Duodenal mucosa (tissue), 2 donors: Measurements from ENCODE around the gene LRCH4.
A peak's percentile ranks its signal among the peaks of the same experiment; 100 is the strongest.

Source experiments
- H3K27ac ChIP-seq: one replicate; pipeline ENCODE4 v1.7.0; 2013; ENCODE audit warnings: low read depth, low read length
- H3K27me3 ChIP-seq, 2 donors: one replicate each; pipeline ENCODE4 v1.7.0; 2013; ENCODE audit warnings: low read length in 2 of 2, control low read depth in 1 of 2; ENCODE audit not compliant: insufficient read depth in 2 of 2, control insufficient read depth in 1 of 2
- H3K36me3 ChIP-seq, 2 donors: one replicate each; pipeline ENCODE4 v1.7.0; 2013; ENCODE audit warnings: low read length in 2 of 2, control low read depth in 1 of 2; ENCODE audit not compliant: insufficient read depth in 2 of 2, control insufficient read depth in 1 of 2
- H3K4me1 ChIP-seq, 2 donors: one replicate each; pipeline ENCODE4 v1.7.0; 2013; ENCODE audit warnings: low read length in 2 of 2, control low read depth in 1 of 2; ENCODE audit not compliant: insufficient read depth in 2 of 2, control insufficient read depth in 1 of 2
- H3K4me3 ChIP-seq, 2 donors: one replicate each; pipeline ENCODE4 v1.7.0; 2013; ENCODE audit warnings: low read length in 2 of 2, low read depth in 1 of 2
- H3K9ac ChIP-seq, 2 donors: one replicate each; pipeline ENCODE4 v1.7.0; 2013; ENCODE audit warnings: low read length in 2 of 2, low read depth in 1 of 2
- H3K9me3 ChIP-seq, 2 donors: one replicate each; pipeline ENCODE4 v1.7.0; 2013; ENCODE audit warnings: low read length in 2 of 2, control low read depth in 1 of 2; ENCODE audit not compliant: control insufficient read depth in 1 of 2

The LRCH4 gene

DNA sequence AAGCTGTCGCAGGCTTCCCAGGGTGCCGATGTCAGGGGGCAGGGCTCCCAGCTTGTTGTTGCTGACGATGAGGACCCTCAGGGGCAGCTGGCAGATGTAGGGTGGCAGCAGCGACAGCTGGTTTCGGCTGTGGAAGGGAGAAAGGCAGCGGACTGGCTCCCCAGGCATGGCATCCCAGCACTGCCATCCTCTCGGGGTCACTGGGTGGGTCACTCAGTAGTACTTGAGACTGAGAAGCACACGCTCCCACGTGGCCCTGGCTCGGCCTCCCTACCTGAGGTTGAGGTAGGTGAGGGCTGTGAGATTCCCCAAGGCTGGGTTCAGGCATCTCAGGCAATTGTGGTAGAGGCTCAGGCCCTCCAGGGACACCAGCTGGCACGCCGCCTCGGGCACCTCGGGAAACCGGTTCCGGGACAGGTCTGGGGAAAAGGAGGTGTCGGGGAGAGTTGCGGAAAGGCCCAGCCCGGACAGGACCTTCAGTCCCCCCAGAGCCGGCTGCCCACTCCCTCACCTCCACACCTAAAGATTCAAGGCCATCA lies 3.8 kb downstream of the LRCH4 start:
- Histone ChIP-seq H3K4me3 (no peak overlapping the region), H3K36me3 (peaks cover 41 to 52% of the 10 kb centered on the region in 2 donors), H3K9me3 (no peaks in the 10 kb centered on the region), H3K9ac (no peak overlapping the region), H3K4me1 (peaks cover 27 to 29% of the 10 kb centered on the region in 2 donors), H3K27me3 (no peaks in the 10 kb centered on the region), H3K27ac (no peak overlapping the region)

DNA sequence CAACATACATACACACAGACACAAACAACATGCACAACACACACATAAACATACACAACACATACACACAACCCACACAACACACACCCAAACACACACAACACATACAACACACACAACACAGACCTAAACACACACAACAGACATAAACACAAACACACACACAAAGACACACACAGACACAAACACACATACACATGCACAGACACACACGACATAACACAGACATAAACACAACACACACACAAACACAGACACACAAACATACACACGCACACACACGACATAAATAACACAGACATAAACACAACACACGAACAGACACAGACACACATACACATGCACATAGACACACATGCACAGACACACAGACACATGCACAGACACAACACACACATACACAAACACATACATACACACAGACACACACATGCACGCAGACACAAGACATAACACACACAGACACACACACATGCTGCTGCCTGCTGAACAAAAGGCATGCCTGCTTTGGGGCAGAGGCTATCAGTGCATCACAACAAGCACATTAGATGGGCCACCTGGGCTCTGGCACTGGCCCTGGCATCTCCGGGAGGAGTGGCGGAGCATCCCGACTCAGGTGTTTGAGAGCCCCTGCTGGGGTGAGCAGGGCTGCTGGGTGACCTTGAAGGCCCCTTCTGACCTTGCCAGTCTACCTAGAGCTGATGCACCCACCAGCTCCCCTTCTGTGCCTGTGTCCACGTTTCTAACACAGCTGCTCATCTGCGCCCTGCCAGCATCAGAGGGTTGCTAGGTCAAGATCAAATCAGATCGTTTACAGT lies 5.3 kb downstream of the LRCH4 start:
- Histone ChIP-seq H3K27me3 (no peaks in the 10 kb centered on the region), H3K4me3 (no peak overlapping the region), H3K9ac (peak overlapping the region in 1 of 2 donors; percentile 22), H3K27ac (no peak overlapping the region), H3K36me3 (peaks cover 50 to 65% of the 10 kb centered on the region in 2 donors), H3K9me3 (no peaks in the 10 kb centered on the region), H3K4me1 (peaks cover 27 to 29% of the 10 kb centered on the region in 2 donors)

DNA sequence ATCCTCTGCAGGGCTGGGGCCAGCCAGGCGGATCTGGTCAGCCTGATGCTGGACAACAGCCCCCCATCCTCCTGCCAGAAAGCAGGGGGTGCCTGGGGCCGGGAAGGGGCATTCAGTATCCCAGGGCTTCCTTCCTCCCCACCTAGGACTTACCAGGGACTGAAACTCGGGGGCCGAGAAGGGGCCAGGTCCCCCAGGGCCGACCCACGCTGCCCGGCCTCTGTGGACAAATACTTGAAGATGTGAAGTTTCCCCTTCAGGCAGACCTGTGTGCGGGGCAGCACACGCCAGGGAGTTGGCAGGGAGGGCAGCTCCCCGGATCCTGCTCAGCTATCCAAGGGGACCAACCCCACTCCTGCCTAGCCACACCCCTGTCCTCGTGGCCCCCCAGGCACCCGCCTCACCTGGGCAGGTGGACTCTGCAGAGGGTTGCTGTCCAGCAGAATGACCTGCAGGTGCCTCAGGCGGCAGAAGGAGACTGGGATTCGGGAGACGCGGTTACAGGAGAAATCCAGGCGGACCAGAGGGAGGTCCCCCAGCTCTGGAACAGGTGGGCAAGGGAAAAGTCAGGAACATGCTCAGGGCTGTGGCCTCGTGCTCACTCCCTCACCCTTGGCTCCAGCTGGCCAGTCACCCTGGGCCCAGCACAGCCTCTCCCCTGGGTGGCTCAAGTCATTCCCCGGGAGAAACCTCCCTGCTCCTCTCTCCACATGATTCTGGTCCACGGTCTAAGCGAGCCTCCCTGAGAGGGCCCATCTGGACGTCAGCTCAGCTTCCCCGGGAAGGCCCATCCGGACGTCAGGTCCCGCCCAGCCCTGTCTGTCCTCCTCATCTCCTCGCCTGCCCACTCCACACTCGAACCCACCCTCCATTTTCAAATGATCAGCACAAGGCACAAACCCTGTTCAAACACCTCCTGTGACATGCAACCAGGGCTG lies 7.4 kb downstream of the LRCH4 start:
- Histone ChIP-seq H3K9ac (no peak overlapping the region), H3K27me3 (no peaks in the 10 kb centered on the region), H3K9me3 (no peaks in the 10 kb centered on the region), H3K27ac (no peak overlapping the region), H3K4me1 (peaks cover 12 to 13% of the 10 kb centered on the region in 2 donors), H3K36me3 (peaks cover 50 to 74% of the 10 kb centered on the region in 2 donors), H3K4me3 (no peak overlapping the region)

DNA sequence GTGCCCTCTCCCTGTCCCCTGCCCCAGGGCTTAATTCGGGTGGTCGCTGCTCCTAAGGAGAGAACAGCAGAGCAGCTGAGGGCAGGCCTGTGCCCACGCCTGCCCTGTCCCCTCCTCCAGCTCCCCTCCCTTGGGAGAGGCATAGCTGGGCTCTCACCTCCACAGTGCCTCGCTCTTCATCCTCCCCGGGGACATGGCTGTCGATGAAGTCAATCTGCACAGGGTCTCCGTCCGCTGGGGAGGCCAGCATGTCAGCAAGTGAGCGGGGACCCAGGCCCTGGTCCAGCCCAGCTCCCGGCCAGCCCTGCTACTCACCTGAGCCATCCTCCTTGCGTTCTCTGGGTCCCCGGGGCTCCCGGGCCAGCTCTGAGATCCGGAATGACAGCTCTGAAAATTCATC lies 8.4 kb downstream of the LRCH4 start:
- Histone ChIP-seq H3K9me3 (no peaks in the 10 kb centered on the region), H3K36me3 (peaks cover 50 to 73% of the 10 kb centered on the region in 2 donors), H3K27ac (no peak overlapping the region)

DNA sequence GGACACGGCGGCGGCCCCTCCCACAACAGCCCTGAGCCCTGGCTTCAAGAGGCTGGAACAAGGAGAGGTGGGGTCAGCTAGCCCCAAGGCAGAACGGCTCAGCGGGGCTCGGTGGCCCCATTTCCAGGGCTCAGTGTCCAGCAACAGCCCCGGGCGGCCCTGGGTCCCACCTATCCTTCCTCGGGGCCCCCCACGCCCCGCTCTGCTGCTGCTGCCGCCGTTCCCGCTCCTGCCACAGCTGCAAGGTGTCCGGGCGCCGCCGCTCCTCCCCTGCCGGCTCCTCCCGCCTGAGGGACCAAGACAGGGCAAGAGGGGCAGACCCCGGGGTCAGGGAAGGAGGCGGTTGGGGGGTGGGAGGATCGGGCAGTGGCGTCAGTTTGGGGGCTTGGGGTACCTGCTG lies 8.8 kb downstream of the LRCH4 start:
- no peak overlapping the region for H3K9ac ChIP-seq
- H3K27ac ChIP-seq, result no peak overlapping the region
- H3K4me3 ChIP-seq, result no peak overlapping the region
- no peaks in the 10 kb centered on the region for H3K9me3 ChIP-seq
- peaks cover 48 to 69% of the 10 kb centered on the region in 2 donors for H3K36me3 ChIP-seq
- H3K4me1 ChIP-seq, result no peaks in the 10 kb centered on the region
- H3K27me3 ChIP-seq, result no peaks in the 10 kb centered on the region

More for the DNA sequence above, 8.4 kb downstream of the LRCH4 start:
- peaks cover 2 to 3% of the 10 kb centered on the region in 2 donors for H3K4me1 ChIP-seq
- no peak overlapping the region for H3K4me3 ChIP-seq
- H3K27me3 ChIP-seq, result no peaks in the 10 kb centered on the region
- H3K9ac ChIP-seq, result no peak overlapping the region

DNA sequence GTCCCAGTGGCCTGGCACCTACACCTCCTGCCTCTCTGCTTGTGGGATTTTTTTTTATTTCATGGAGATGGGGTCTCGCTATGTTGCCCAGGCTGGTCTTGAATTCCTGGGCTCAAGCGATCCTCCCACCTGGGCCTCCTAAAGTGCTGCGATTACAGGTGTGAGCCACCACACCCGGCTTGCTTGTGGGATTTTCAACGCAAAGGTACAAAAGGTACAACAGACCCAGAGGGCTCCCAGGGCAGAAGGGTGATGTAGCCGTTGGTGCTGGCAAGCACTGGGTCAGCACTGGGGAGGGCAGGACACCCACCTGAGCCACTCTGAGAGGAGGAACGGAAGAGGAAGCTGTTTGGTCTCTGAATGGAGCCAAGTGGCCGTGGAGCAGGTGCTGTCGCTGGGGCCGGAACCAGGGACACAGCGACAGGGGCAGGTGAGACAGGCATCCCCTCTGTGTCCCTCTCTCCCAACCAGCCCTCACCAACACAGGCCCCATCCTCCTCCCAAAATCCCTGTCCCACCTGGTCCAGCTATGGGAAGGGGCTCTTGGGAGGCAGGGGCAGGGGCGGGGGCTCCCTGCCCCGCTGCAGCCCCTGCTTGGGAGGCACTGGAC lies 9.4 kb downstream of the LRCH4 start:
- H3K27me3 ChIP-seq, result no peaks in the 10 kb centered on the region
- no peaks in the 10 kb centered on the region for H3K4me1 ChIP-seq
- H3K9me3 ChIP-seq, result no peaks in the 10 kb centered on the region
- no peak overlapping the region for H3K27ac ChIP-seq
- H3K36me3 ChIP-seq, result peaks cover 42 to 63% of the 10 kb centered on the region in 2 donors
- no peak overlapping the region for H3K4me3 ChIP-seq
- no peak overlapping the region for H3K9ac ChIP-seq

DNA sequence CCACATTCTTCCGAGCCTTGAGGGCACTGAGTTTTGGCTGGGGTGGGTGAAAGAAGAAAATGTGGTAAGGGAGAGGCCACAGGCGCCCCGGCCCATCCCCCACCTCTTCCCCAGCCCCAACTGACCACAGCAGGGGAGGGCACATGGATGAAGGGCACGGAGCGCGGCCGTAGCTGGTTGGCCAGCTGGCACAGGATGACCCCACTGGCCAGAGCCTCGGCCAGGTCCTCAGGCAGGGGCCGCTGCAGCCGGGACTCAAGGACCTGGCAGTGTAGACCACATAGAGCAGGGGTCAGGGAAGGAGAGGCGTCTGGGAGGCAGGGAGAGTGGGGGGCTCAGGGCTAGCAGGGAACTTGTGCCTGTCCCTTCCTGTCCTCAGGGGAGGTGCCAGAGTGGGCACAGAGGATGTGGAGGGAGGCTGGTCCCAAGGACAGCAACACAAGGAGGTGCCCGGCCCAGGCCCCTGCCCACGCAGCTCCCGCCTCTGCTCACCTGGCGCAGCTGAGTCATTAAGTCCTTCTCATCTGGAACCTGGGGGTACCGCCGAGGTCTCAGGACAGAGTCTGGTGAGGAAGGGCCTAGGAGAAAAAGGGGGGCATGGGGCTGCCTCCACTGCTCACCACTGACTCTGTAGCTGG lies 10.1 kb downstream of the LRCH4 start:
- Histone ChIP-seq H3K4me3 (no peak overlapping the region), H3K9ac (no peak overlapping the region), H3K36me3 (peaks cover 36 to 57% of the 10 kb centered on the region in 2 donors), H3K9me3 (no peaks in the 10 kb centered on the region), H3K27ac (no peak overlapping the region), H3K27me3 (no peaks in the 10 kb centered on the region), H3K4me1 (peaks cover 6% of the 10 kb centered on the region in 2 donors)

DNA sequence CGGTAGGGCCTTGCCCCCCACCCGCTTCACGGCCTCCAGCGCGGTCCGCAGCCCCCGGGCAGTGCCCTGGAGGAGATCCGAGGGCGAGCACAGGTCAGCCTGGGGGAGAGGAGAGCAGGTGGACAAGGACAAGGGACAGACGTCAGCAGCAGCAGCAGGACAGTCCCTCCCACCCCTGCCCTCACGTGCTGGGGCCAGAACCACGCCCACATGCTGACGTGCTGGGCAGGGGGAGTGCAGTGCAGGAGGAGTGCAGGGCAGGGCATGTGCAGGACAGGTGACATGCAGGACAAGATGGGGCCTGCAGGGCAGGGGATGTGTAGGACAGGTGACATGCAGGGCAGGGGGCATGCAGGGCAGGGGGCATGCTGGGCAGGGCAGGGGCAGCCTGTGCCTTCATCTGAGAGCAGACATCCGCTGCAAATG lies 10.7 kb downstream of the LRCH4 start:
- H3K4me1 ChIP-seq, result peaks cover 8 to 11% of the 10 kb centered on the region in 2 donors
- H3K27ac ChIP-seq, result no peak overlapping the region
- no peak overlapping the region for H3K4me3 ChIP-seq
- no peak overlapping the region for H3K9ac ChIP-seq
- no peaks in the 10 kb centered on the region for H3K27me3 ChIP-seq
- no peaks in the 10 kb centered on the region for H3K9me3 ChIP-seq
- H3K36me3 ChIP-seq, result peaks cover 31 to 51% of the 10 kb centered on the region in 2 donors

DNA sequence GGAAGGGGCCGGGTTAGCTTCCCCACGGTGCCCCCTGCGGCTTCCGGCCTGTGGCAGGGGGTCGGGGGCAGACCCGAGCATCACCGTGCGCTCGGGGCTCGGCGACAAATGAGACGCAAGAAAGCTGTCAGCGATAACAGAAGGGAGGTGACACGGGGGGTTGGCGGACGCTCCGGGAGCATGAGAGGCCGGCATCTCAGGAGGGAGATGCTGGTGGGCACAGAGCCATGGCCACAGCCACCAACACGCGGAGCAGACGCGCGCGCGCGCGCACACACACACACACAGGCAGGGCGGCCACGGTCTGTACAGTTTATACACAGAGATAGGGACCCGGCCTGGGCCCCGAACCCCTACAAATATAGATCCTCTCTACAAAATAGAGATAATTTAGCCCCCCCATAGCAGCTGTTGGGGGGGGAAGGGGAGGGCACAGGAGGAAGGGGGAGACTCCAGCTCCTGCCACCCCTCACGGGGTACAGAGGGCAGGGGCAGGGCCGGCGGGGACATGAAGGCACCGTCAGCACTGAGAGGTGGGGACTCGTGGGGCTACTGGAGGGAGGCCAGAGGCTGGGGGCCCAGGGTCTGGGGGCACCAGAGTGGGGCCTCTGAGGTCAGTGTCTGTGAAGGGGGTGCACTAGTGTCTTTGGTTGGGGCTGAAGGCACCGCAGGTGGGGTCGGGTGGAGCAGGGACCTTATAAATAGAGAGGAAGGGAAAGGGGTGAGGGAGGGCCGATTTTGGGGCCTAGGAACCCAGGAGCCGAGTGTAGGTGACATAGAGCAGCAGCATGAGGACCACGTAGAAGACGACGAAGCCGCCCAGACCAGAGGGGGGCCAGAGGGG lies 11.3 kb downstream of the LRCH4 start:
- Histone ChIP-seq H3K27ac (no peak overlapping the region), H3K9ac (no peak overlapping the region), H3K9me3 (no peaks in the 10 kb centered on the region), H3K4me1 (peaks cover 12 to 18% of the 10 kb centered on the region in 2 donors), H3K27me3 (no peaks in the 10 kb centered on the region), H3K36me3 (peaks cover 25 to 44% of the 10 kb centered on the region in 2 donors), H3K4me3 (no peak overlapping the region)
